Endothelial cell (in vitro differentiated cells): ENCODE data around the gene NCAPD2. TPM values are rescaled to one million over a fixed set of nuclear protein-coding genes. Genes with fewer than 3 reads are reported as not detected.
A peak's percentile ranks its signal among the peaks of the same experiment; 100 is the strongest.

ENCODE experiments used
- DNase-seq: peaks from one replicate; pipeline ENCODE4 v3.0.0; 2021; ENCODE audit warnings: low spot score
- H3K27ac Mint-ChIP-seq: one replicate; pipeline ENCODE4 v1.8.0; 2021; ENCODE audit warnings: mixed read lengths, inconsistent platforms; ENCODE audit not compliant: unreplicated experiment
- H3K27me3 Mint-ChIP-seq: one replicate; pipeline ENCODE4 v1.8.0; 2021; ENCODE audit warnings: mild to moderate bottlenecking, moderate library complexity, mixed read lengths, inconsistent platforms; ENCODE audit not compliant: unreplicated experiment
- H3K36me3 Mint-ChIP-seq: one replicate; pipeline ENCODE4 v1.8.0; 2021; ENCODE audit warnings: mild to moderate bottlenecking, low read depth, mixed read lengths, inconsistent platforms; ENCODE audit not compliant: unreplicated experiment
- H3K4me1 Mint-ChIP-seq: one replicate; pipeline ENCODE4 v1.8.0; 2021; ENCODE audit warnings: mild to moderate bottlenecking, mixed read lengths, inconsistent platforms; ENCODE audit not compliant: unreplicated experiment
- H3K4me3 Mint-ChIP-seq: one replicate; pipeline ENCODE4 v1.8.0; 2021; ENCODE audit warnings: mild to moderate bottlenecking, mixed read lengths, inconsistent platforms; ENCODE audit not compliant: unreplicated experiment
- H3K9me3 Mint-ChIP-seq: one replicate; pipeline ENCODE4 v1.8.0; 2021; ENCODE audit warnings: mixed read lengths, inconsistent platforms; ENCODE audit not compliant: unreplicated experiment
- total RNA-seq: library from RNA; stranded (reverse); fragmentation: NEBNext Ultra II Directional; extraction: Animal tissue kit (Norgen Biotek cat#: 25700); gene quantifications from one replicate; pipeline ENCODE4 v1.2.1, GENCODE V29; 2021; ENCODE audit not compliant: unreplicated experiment
- TF ChIP-seq, protein P1 (sequence below): fragments of 200-600 bp; sonication (generic); IDR thresholded peaks from one replicate; pipeline ENCODE4 v1.5.0; 2021; ENCODE audit warnings: antibody characterized with exemption; ENCODE audit not compliant: unreplicated experiment

Gene NCAPD2
- total RNA-seq, 1 donor from 2014 or later, result 25.3 TPM

DNA sequence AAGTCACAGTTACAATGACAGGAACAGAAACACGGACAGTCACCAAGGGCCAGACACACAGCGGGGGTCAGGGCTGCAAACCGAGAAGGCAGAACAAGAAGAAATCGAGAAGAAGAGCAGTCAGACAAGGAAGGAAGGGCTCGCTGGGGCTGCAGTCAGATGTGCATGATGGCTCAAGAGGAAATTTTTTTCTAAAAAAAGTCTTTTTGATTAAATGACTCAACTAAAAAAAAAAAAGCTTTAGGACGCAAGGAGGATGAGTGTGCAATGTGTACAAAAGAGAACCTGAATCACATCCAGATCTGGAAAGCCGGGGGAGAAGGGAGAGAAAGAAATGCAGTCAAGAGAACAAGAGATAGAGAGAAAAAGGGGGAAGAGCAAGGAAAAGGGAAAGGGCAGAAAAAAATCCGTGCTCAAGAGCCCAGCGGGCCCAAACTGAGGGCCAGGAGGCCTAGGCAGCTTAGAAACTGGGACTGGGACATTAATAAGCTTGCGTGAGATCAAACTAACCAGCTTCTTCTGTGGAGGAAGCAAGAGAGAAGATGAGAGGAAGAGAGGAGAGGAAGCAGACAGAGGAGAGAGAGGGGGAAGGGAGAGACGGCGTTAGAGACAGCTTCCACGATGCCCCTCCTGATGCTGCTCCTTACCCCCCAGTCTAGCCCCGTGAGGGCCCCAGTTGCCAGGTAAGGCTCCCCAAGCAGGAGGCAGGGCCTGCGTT is 55.2 kb downstream of the NCAPD2 start:
- H3K4me3 Mint-ChIP-seq, result peak overlapping the region; percentile 48
- peaks cover 51% of the 10 kb centered on the region for H3K36me3 Mint-ChIP-seq
- DNase-seq, result no peak
- peak overlapping the region; percentile 72 for H3K27ac Mint-ChIP-seq
- TF ChIP-seq, protein P1, sequence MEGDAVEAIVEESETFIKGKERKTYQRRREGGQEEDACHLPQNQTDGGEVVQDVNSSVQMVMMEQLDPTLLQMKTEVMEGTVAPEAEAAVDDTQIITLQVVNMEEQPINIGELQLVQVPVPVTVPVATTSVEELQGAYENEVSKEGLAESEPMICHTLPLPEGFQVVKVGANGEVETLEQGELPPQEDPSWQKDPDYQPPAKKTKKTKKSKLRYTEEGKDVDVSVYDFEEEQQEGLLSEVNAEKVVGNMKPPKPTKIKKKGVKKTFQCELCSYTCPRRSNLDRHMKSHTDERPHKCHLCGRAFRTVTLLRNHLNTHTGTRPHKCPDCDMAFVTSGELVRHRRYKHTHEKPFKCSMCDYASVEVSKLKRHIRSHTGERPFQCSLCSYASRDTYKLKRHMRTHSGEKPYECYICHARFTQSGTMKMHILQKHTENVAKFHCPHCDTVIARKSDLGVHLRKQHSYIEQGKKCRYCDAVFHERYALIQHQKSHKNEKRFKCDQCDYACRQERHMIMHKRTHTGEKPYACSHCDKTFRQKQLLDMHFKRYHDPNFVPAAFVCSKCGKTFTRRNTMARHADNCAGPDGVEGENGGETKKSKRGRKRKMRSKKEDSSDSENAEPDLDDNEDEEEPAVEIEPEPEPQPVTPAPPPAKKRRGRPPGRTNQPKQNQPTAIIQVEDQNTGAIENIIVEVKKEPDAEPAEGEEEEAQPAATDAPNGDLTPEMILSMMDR, result no peak
- H3K4me1 Mint-ChIP-seq, result peaks cover 67% of the 10 kb centered on the region
- peaks cover 14% of the 10 kb centered on the region for H3K27me3 Mint-ChIP-seq
- no peaks in the 10 kb centered on the region for H3K9me3 Mint-ChIP-seq

DNA sequence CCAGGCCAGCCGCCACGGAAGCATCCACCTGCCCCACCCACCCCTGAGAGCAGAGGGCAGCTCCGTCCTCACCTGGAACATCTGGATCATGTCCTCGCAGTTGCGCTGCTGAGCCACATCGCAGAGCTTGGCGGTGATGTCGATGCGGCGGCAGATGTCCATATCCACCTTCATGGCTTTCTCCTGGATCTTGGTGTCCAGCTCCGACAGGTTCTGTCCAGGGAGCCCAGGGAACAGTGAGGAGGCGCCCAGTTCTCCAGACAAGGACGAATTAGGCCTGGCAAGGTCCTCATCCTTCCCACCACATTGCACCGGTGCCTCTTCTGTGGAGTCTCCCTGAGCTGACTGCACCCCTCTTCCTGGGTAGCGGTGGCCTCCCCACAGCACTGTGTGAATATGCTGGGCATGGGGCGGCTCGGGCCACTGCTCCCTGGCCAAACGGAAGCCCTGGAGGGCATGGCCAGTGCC is 55.8 kb downstream of the NCAPD2 start:
- H3K4me1 Mint-ChIP-seq, result peaks cover 72% of the 10 kb centered on the region
- TF ChIP-seq, protein P1, result no peak
- no peak overlapping the region for H3K27ac Mint-ChIP-seq
- no peak for DNase-seq
- no peaks in the 10 kb centered on the region for H3K9me3 Mint-ChIP-seq
- H3K27me3 Mint-ChIP-seq, result peaks cover 15% of the 10 kb centered on the region
- H3K36me3 Mint-ChIP-seq, result peaks cover 52% of the 10 kb centered on the region
- peak overlapping the region; percentile 48 for H3K4me3 Mint-ChIP-seq

DNA sequence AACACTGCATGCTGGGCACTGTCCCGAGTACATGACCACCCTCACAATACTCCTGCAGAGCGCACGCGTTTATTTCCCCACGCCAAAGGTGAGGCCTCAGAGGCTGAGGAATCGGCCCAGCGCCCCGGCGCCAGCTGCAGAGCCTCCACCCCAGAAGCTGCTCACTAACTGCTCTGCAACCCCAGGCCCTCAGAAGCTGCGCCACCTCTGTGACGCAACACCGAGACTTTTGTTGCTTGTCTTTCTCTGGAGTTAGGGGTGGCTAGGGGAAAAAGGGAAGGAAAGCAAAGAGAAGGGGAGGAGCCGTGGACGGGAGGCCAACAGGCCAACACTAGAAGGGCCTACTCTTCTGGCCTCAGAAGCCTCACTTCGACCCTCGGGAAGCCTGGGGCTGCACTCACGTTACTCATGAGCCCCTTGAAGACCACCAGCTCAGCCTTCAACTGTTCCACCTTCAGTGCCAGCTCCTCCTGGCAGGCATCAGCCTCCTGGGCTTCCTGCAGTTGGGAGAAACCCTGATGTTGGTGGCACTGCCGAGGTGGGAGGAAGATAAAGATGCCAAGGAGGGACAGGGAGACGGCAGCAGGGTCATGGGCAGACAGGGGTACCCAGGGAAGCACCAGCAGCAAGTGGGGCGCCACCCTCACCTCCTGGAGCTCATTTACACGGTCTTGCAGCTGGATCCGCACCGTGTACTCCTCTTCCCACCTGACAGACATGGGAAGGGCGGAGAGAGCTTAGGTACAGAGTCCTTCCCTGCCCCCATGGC is 56.6 kb downstream of the NCAPD2 start:
- Mint-ChIP-seq H3K27ac (no peak overlapping the region), H3K27me3 (peaks cover 20% of the 10 kb centered on the region), H3K9me3 (no peaks in the 10 kb centered on the region), H3K36me3 (peaks cover 57% of the 10 kb centered on the region), H3K4me1 (peaks cover 77% of the 10 kb centered on the region), H3K4me3 (no peak overlapping the region)
- TF ChIP-seq, protein P1, result no peak
- no peak for DNase-seq

GRCh38 chr12:6551063-6551461 is 57.2 kb downstream of the NCAPD2 start:
- Mint-ChIP-seq H3K4me3 (no peak overlapping the region), H3K27me3 (peaks cover 20% of the 10 kb centered on the region), H3K4me1 (peaks cover 75% of the 10 kb centered on the region), H3K36me3 (peaks cover 52% of the 10 kb centered on the region), H3K9me3 (no peaks in the 10 kb centered on the region), H3K27ac (no peak overlapping the region)
- no peak for DNase-seq
- TF ChIP-seq, protein P1, result no peak
